Astrocyte (in vitro differentiated cells and primary cell): ENCODE data around the gene ZNF764. TPM values are rescaled to one million over a fixed set of nuclear protein-coding genes. Genes with fewer than 3 reads are reported as not detected.
"Not testable (repeated sequence)": the region's sequence is repeated elsewhere in the genome, so short reads cannot be mapped to it uniquely, and the experiment has no call there.

ENCODE experiments used
- DNase-seq: peaks from one replicate; pipeline ENCODE4 v3.0.0-alpha.2; 2010; ENCODE audit warnings: low read depth
- FAIRE-seq: peaks from 2 replicates; lab custom pipeline; 2011; peaks lifted over from hg19 to GRCh38; lab: Jason Lieb, UNC
- H2AFZ ChIP-seq: 2 replicates; pipeline ENCODE4 v1.6.0; 2012; ENCODE audit warnings: low read depth, low read length, inconsistent platforms
- H3K27ac ChIP-seq: 2 replicates; pipeline ENCODE4 v1.5.1; 2011; ENCODE audit warnings: low read depth, low read length, inconsistent platforms
- H3K27me3 ChIP-seq: 2 replicates; pipeline ENCODE4 v1.6.0; 2011; ENCODE audit warnings: low read length, inconsistent platforms; ENCODE audit not compliant: insufficient read depth
- H3K36me3 ChIP-seq: 2 replicates; pipeline ENCODE4 v1.5.1; 2011; ENCODE audit warnings: low read length, inconsistent platforms; ENCODE audit not compliant: insufficient read depth
- H3K4me1 ChIP-seq: 2 replicates; pipeline ENCODE4 v1.5.1; 2011; ENCODE audit warnings: low read length, inconsistent platforms; ENCODE audit not compliant: insufficient read depth
- H3K4me2 ChIP-seq: 2 replicates; pipeline ENCODE4 v1.6.0; 2012; ENCODE audit warnings: low read length, inconsistent platforms
- H3K4me3 ChIP-seq: 2 replicates; pipeline ENCODE4 v1.5.1; 2011; ENCODE audit warnings: low read depth, mild to moderate bottlenecking, low read length, inconsistent platforms; ENCODE audit not compliant: insufficient read depth
- H3K79me2 ChIP-seq: 2 replicates; pipeline ENCODE4 v1.6.0; 2012; ENCODE audit warnings: mild to moderate bottlenecking, low read length, inconsistent platforms; ENCODE audit not compliant: insufficient read depth
- H3K9ac ChIP-seq: 2 replicates; pipeline ENCODE4 v1.6.0; 2012; ENCODE audit warnings: mild to moderate bottlenecking, low read length, inconsistent platforms
- H3K9me3 ChIP-seq: 2 replicates; pipeline ENCODE4 v1.5.1; 2012; ENCODE audit warnings: low read depth, mild to moderate bottlenecking, low read length, inconsistent platforms; ENCODE audit not compliant: insufficient read depth
- H4K20me1 ChIP-seq: 2 replicates; pipeline ENCODE4 v1.6.0; 2012; ENCODE audit warnings: low read length, inconsistent platforms; ENCODE audit not compliant: insufficient read depth
- H3K27ac Mint-ChIP-seq: one replicate; pipeline ENCODE4 v1.8.0; 2021; ENCODE audit warnings: mild to moderate bottlenecking, mixed read lengths; ENCODE audit not compliant: unreplicated experiment
- H3K27me3 Mint-ChIP-seq: one replicate; pipeline ENCODE4 v1.8.0; 2021; ENCODE audit warnings: low read depth, mixed read lengths; ENCODE audit not compliant: unreplicated experiment
- H3K36me3 Mint-ChIP-seq: one replicate; pipeline ENCODE4 v1.8.0; 2021; ENCODE audit warnings: low read depth, mixed read lengths; ENCODE audit not compliant: unreplicated experiment
- H3K4me1 Mint-ChIP-seq: one replicate; pipeline ENCODE4 v1.8.0; 2021; ENCODE audit warnings: low read depth, mixed read lengths; ENCODE audit not compliant: unreplicated experiment
- H3K4me3 Mint-ChIP-seq: one replicate; pipeline ENCODE4 v1.8.0; 2021; ENCODE audit warnings: mild to moderate bottlenecking, moderate library complexity, mixed read lengths; ENCODE audit not compliant: unreplicated experiment
- H3K9me3 Mint-ChIP-seq: one replicate; pipeline ENCODE4 v1.8.0; 2021; ENCODE audit warnings: mild to moderate bottlenecking, mixed read lengths; ENCODE audit not compliant: unreplicated experiment
- EZH2 ChIP-seq: IDR thresholded peaks from 2 replicates; pipeline ENCODE4 v1.6.1; 2012; ENCODE audit warnings: mild to moderate bottlenecking, low read length, inconsistent platforms; ENCODE audit not compliant: insufficient read depth
- total RNA-seq: library from RNA; stranded (reverse); gene quantifications from 2 replicates; pipeline ENCODE4 v1.2.1, GENCODE V29; 2021
- TF ChIP-seq, protein P1 (sequence below): IDR thresholded peaks from 2 replicates; pipeline ENCODE4 v1.5.1; 2011; ENCODE audit warnings: low read depth, mild to moderate bottlenecking, inconsistent platforms, low read length, moderate library complexity; ENCODE audit not compliant: insufficient read depth

ZNF764 gene
- total RNA-seq, 1 donor from 2014 or later, result 8.5 TPM

DNA sequence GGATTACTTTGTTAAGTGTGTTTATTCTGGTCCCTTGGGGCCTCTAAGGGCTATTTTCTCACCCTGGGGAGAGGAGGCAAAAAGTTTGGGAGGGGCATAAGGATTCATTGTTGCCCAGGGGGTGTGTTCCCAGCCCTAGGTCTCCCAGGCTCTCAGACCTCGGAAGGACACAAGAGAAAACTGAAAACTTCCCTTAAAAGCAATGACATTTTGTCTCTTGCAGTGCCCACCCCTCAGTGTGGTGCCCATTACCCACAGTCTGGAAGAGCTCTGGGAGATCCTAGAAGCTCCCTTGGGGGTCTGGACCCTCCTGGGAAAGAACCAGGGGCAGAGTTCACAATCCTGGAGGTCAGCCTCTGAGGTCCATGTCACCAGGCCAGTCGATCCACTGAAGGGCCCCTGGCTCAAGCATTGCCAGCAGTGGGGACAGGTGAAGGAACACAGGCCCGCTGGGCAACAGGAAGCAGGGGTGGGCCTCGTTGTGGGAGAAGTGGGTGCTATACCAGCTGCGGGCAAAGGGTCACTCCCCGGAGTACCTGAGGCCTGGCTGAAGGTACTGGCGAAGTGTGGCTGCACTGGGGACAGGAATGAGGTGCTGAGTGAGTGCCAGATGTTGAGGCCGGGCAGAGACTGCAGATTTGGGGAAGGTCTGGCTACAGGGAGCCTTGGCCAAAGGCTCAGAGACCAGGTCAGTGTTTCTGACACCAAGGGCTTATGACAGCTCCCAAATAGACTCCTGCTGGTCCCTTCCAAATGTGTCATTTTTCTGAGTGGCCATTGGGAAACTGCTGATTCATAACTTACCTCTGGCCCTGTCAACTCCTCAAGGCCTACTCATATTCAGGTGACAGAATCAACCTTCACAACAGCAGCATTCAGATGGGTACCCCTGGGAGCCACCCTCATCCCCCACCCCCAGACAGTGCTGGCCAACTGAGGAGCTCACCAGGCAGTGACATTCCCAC is 18.9 kb downstream of the ZNF764 start:
- Histone ChIP-seq H3K9me3 (no peaks in the 10 kb centered on the region), H3K27me3 (no peaks in the 10 kb centered on the region), H2AFZ (no peak overlapping the region), H4K20me1 (no peaks in the 10 kb centered on the region), H3K4me1 (peaks cover 26% of the 10 kb centered on the region), H3K79me2 (peaks cover 7% of the 10 kb centered on the region), H3K27ac (no peak overlapping the region), H3K9ac (no peak overlapping the region), H3K4me2 (no peak overlapping the region), H3K36me3 (no peaks in the 10 kb centered on the region), H3K4me3 (no peak overlapping the region)
- DNase-seq (no peak), FAIRE-seq (no peak)
- TF ChIP-seq EZH2, result no peak
- TF ChIP-seq, protein P1, sequence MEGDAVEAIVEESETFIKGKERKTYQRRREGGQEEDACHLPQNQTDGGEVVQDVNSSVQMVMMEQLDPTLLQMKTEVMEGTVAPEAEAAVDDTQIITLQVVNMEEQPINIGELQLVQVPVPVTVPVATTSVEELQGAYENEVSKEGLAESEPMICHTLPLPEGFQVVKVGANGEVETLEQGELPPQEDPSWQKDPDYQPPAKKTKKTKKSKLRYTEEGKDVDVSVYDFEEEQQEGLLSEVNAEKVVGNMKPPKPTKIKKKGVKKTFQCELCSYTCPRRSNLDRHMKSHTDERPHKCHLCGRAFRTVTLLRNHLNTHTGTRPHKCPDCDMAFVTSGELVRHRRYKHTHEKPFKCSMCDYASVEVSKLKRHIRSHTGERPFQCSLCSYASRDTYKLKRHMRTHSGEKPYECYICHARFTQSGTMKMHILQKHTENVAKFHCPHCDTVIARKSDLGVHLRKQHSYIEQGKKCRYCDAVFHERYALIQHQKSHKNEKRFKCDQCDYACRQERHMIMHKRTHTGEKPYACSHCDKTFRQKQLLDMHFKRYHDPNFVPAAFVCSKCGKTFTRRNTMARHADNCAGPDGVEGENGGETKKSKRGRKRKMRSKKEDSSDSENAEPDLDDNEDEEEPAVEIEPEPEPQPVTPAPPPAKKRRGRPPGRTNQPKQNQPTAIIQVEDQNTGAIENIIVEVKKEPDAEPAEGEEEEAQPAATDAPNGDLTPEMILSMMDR, result no peak
- Mint-ChIP-seq H3K4me1 (peaks cover 7% of the 10 kb centered on the region), H3K4me3 (no peak overlapping the region), H3K27me3 (no peaks in the 10 kb centered on the region), H3K9me3 (no peaks in the 10 kb centered on the region), H3K36me3 (peaks cover 6% of the 10 kb centered on the region), H3K27ac (no peak overlapping the region)

DNA sequence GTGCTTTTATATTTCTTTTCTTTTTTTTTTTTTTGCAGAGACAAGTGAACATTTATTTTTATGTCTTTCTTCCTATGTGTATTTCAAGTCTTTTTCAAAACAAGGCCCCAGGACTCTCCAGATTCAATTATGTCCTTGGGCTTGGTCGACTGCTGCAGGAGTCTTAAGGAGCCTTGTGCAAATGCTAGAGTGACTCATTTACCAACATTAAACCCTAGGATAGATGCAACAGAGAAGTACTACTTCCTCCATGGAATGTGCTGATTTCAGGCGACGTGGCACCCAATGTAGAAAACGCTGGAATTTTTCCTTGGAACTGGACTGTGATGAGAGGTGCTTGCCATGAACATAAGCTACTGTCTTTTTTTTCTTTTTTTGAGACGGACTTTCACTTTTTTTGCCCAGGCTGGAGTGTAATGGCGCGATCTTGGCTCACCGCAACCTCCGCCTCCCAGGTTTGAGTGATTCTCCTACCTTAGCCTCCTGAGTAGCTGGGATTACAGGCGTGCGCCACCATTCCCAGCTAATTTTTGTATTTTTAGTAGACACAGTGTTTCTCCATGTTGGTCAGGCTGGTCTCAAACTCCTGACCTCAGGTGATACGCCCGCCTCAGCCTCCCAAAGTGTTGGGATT is 21.7 kb downstream of the ZNF764 start:
- not testable (repeated sequence) for H3K36me3 ChIP-seq, H3K27me3 Mint-ChIP-seq, H3K9me3 ChIP-seq, H3K9ac ChIP-seq, H3K4me2 ChIP-seq, DNase-seq, H3K9me3 Mint-ChIP-seq, H3K4me1 Mint-ChIP-seq, H2AFZ ChIP-seq, H3K4me3 ChIP-seq, H3K27ac ChIP-seq, H3K27me3 ChIP-seq, H4K20me1 ChIP-seq, H3K36me3 Mint-ChIP-seq, FAIRE-seq
- Mint-ChIP-seq H3K27ac (peak overlapping the region; percentile 18), H3K4me3 (peak overlapping the region; percentile 94)
- H3K79me2 ChIP-seq, result peaks cover 22% of the 10 kb centered on the region
- peaks cover 25% of the 10 kb centered on the region for H3K4me1 ChIP-seq

DNA sequence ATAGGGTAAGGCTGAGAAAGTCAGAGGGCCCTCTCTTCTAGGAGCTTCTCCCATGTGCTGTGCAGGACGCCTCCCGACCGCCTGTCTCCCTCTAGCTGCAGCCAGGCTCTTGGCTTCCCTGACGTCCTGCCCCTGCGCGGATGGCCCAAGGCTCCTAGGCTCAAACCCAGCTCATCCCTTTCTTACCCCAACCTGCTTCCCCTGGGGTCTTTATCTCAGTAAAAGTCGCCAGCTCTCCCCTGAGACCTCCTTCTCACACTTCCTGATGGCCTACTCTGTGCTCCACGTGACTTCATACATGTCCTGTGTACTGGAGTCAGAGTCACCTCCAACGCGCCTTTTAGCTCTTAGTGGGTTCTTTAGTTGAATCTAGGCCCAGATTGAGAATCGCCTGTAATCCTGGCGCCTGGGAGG is 22.4 kb downstream of the ZNF764 start:
- Mint-ChIP-seq H3K9me3 (no peaks in the 10 kb centered on the region), H3K27me3 (no peaks in the 10 kb centered on the region), H3K27ac (peak overlapping the region; percentile 81), H3K4me3 (peak overlapping the region; percentile 94), H3K4me1 (peaks cover 7% of the 10 kb centered on the region), H3K36me3 (peaks cover 6% of the 10 kb centered on the region)
- Histone ChIP-seq H3K79me2 (peaks cover 22% of the 10 kb centered on the region), H3K9ac (peak overlapping the region; percentile 85), H3K27me3 (no peaks in the 10 kb centered on the region), H3K27ac (no peak overlapping the region), H3K4me1 (peaks cover 21% of the 10 kb centered on the region), H3K9me3 (no peaks in the 10 kb centered on the region), H3K4me2 (peak overlapping the region; percentile 92), H2AFZ (peak overlapping the region; percentile 95), H3K36me3 (no peaks in the 10 kb centered on the region), H3K4me3 (peak overlapping the region; percentile 68), H4K20me1 (no peaks in the 10 kb centered on the region)
- FAIRE-seq (no peak), DNase-seq (peak; percentile 40)
- TF ChIP-seq, protein P1, result no peak
- no peak for TF ChIP-seq EZH2
